ENCODE data around the gene AGBL5. TPM values are rescaled to one million over a fixed set of nuclear protein-coding genes. Genes with fewer than 3 reads are reported as not detected.

The AGBL5 gene
- total RNA-seq, 2 donors from 2014 or later: 20.0 to 22.9 TPM

DNA sequence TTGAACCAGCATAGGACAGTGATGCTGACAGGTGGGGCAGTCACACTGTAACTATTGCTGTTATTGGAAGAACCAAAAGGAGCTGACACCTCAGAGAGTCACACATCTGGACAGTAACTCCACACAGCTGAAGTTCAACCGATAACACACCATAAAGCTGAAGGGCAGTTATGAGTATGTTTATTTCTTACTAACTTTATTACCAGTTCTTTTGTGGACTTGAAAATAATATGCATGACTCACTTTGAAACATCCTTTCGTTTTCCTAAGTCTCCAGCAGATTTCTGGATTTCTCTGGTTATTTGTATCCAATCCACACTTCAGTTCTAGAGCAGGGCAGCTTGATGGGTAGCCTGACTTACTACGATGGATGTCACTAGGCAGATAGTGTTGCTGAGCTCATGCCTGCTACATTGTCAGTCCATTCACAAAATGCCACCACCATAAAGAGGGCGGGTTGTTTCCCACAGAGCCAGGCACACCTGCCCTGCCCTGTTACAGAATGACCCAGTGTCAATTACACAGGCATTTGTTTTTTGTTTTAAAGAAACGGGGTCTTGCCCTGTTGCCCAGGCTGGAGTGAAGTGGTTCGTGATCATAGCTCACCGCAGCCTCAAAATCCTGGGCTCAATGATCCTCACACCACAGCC is 8.4 kb upstream of the AGBL5 start:
- DNase-seq (ENCODE audit: low spot score): no peak
- intact Hi-C loops (cut with DNase I): no loop called here

DNA sequence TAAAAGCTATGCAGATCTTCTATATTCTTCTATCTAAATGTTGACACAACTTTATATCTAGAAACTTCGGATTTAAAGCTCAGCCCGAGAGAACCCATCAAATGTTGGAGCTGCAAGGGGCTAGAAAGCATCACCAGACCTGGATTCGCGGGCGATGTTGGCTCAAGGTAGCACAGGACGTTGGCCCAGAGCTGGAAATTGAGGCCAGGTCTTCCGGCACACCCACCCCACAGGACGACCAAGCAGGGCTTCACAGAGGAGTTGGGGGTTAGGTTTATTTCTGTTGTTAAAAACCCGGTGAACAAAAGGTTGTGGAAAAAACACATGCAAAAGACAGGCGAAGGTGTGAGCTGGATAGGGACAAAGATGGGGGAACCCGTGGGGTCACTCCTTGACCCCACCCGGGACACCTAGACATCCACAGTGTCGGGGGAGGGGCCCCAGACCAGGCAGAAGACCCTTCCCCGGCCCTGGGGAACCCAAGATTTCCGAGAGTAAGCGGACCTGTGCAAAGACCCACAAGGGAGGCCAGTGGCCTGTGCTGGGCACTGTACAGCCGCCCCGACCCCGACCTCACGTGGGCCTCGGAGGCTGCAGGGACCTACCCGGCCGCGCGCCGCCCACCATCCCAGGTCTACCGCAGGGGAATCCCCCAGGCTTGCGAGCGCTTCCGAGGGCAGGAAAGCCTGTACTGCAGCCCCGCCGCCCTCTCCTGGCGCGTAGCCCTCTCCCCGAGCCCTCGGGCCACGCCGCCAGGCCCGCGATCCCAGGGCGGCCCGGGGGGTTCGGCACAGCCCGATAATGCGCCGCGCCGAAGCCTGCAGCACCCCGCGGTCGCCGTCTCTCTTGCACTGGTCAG is 1.8 kb upstream of the AGBL5 start:
- intact Hi-C loops (cut with DNase I): no loop called here
- DNase-seq (ENCODE audit: low spot score): peak; percentile 86

DNA sequence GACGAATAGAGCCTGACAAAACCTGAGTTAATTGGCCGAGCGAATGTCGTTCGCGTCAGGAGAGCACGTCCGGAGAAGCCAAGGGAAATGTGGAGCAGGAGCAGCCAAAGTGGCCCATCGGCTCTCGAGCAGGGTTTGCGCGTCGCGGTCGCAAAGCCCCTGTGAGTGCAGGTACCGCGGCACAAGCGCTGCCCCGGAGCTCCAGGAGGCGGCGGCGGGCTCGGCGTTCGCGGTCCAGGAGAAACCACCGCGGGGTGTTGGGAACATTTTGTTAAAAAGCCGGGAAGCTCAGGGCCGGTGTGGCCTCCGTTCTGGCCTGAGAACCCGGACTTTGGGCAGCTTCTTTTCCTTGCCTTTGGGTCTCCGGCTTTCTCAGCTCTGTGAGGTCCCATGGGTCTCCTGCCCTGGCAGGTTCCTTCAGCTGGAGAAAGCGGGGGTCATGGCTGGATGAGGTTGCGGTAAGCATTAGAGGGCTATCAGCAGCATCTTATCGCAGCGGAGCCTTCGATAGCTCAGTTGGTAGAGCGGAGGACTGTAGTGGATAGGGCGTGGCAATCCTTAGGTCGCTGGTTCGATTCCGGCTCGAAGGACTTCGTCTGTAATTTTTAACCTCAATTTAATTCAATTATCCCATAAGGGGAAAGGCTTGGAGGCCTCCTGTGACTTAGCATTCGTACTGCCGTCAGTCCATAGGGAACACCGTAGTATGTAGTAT is 1.0 kb upstream of the AGBL5 start:
- peak; percentile 95 for DNase-seq (ENCODE audit: low spot score)
- intact Hi-C loops (cut with DNase I): no loop called here

DNA sequence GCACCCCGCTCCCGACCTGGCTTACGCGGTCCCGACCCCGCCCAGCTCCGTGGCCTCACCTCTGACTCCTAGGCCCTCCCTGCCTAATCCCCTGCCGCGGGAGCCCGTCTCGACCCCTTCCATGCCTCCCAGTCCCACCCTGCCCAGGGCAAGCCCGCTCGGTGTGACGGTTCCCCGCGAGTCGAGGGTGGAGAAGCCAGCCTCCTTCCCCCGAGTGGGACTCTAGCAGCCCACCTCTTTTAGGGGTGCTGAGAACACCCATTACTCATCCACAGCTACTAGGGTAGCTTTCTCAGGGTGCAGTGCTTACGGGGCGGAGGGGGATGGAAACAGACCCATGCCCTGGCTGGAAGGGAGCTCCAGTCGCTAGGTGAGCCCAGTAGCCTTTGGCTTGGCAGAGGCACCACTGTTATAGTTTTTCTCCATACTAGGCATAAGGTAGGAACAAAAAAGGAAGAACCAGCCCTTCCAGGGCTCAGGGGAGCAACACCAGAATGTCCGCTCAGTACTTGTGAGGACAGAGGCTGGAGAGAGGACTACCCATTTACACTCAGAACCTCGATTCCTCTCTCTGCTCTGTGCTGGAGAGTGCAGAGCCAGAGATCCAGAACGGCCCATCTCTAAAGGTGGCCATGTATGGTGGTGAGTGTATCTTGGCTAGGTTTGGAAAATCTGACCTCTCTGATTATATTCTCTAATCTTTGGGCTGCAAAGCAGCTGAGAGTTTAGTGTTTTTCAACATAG is 606 bp downstream of the AGBL5 start:
- peak; percentile 87 for DNase-seq (ENCODE audit: low spot score)
- intact Hi-C loops (cut with DNase I): loop anchor here in 1 of 2 donors (2.0 kb wide), 1 partner anchor 35 kb away; the partner anchor contains the start of gene KHK

DNA sequence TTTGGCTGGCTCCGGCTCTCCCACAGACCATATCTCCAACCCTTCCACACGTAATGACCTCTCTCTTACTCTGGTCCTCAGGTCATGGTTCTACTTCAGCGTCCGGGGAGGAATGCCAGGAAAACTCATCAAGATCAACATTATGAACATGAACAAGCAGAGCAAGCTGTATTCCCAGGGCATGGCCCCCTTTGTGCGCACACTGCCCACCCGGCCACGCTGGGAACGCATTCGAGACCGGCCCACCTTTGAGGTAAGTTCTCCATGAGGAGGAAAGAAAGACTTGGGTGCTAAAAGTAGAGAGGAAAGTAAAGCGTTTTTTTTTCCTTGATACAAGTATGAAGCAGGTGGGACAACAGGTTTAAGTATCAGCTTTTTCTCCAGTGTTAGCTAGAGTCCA is 1.9 kb downstream of the AGBL5 start:
- intact Hi-C loops (cut with DNase I): loop anchor here in 1 of 2 donors (2.0 kb wide), 1 partner anchor 33 kb away; the partner anchor contains the start of gene KHK
- DNase-seq (ENCODE audit: low spot score): no peak

DNA sequence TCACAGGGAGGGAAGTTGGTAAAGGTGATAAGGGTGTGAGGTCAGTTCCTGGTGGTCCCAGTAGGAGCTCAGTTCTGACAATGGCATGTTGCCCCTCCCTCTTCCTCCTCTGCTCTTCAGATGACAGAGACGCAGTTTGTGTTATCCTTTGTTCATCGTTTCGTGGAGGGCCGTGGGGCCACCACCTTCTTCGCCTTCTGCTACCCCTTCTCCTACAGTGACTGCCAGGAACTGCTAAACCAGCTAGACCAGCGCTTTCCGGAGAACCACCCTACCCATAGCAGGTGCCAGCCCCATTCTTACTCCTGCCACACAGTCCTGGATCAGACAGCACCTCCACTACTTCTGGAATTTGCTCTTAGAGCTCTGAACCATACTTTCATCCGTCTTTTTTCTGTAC is 2.3 kb downstream of the AGBL5 start:
- DNase-seq (ENCODE audit: low spot score): no peak
- intact Hi-C loops (cut with DNase I): loop anchor here in 1 of 2 donors (2.0 kb wide), 1 partner anchor 33 kb away; the partner anchor contains the start of gene KHK

DNA sequence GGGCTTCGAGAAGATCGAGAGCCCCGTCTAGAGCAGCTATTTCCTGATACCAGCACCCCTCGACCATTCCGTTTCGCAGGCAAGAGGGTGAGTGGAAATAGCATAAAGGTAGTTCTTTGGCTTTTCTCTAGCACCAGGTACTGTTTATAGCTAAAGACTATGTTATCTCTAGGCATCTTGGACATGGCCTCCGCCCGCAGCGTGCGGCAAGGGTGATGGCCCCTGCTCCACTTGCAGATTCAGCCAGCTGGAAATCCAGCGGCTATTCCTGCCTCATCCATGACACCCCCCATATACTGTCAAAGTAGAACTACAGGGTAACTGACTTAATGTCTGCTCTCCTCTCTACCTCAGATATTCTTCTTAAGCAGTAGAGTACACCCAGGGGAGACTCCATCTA is 3.3 kb downstream of the AGBL5 start:
- intact Hi-C loops (cut with DNase I): no loop called here
- no peak for DNase-seq (ENCODE audit: low spot score)

DNA sequence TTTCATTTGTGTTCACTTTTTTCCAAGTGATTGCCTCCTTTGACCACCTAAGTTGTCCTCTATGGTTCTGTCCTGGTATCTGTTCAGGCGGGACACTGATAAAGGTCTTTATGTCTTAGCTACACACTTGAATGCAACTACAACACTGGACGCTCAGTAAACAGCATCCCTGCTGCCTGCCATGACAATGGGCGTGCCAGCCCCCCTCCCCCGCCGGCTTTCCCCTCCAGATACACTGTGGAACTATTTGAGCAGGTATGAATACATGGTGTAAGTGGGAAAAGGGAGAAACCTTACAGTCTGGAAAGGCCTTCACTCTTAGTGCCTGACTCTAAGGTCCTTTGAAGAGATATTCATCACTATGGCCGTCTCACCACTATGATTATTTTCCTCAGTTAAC is 5.7 kb downstream of the AGBL5 start:
- intact Hi-C loops (cut with DNase I): no loop called here
- no peak for DNase-seq (ENCODE audit: low spot score)

DNA sequence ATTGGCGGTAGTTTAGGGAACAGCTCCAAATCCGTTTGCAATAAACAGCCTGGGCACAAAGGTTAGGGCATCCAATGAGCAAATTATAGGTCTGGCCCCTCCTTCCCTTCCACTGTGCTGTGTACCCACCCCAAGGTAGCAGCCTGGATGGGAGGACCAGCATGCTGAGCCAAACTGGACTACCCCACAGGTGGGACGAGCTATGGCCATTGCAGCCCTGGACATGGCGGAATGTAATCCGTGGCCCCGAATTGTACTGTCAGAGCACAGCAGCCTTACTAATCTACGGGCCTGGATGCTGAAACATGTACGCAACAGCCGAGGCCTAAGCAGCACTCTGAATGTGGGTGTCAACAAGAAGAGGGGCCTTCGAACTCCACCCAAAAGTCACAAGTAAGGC is 6.7 kb downstream of the AGBL5 start:
- DNase-seq (ENCODE audit: low spot score): no peak
- intact Hi-C loops (cut with DNase I): no loop called here

DNA sequence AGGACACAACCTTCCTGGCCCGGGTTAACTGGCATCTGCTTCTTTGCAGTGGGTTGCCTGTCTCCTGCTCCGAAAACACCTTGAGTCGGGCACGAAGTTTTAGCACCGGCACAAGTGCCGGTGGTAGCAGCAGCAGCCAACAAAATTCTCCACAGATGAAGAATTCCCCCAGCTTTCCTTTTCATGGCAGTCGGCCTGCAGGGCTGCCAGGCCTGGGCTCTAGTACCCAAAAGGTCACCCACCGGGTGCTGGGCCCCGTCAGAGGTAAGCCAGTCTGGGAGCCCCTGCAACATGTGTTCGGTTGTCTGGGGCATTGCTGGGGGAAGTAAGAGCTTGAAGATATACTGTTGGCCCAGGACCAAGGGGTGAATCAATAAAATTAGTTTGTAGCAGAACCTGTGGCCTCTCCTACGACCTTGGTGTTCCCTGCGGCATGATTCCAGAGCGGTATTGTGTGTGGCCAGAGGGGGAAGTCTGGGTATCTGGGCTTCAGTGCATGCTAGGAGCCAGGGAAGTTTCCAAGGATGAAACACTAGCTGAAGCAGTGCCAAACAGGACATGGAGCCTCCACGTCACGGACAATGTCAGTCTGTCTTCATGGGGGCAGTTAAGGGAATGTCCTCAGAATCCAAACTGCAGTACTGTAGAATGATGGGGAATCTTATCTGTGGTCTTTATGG is 7.8 kb downstream of the AGBL5 start:
- no peak for DNase-seq (ENCODE audit: low spot score)
- intact Hi-C loops (cut with DNase I): no loop called here

DNA sequence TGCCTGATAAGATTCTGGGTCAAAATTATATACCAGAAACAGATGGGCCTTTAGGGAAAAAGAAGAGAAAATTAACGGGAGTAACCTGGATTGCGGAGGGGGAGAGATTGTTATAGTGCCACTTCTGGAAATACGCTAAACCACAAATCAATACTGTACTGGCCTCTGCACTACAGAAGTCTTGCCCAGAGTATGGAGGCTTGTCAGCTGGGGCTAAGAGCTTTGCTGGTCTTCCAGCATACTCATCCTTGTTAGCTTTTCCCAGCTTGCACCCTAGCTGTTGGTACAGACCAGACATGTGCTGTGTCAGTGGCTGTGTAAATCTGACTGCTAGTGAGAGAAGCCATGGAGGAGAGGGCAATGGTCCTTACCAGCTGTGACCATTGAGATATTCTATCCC is 8.9 kb downstream of the AGBL5 start:
- intact Hi-C loops (cut with DNase I): no loop called here
- DNase-seq (ENCODE audit: low spot score): no peak

DNA sequence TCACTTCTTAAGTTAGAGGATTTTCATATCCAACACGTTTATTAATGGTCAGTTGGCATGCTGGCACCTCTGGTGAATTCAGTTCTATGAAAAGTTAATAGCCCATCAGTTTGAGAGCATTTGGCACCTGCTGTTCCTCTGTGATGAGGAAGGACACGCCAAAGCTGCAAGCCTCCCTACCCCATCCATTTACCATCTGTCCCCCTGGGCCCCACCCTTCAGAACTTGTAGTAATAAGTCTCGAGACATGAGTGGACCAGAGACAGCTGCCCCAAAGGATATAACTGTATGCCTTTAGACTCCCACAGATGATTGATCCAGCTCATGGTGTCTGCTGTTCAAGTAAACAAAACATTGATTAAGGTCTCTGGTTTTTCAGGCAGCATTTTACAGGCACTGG is 13.7 kb downstream of the AGBL5 start:
- intact Hi-C loops (cut with DNase I): no loop called here

DNA sequence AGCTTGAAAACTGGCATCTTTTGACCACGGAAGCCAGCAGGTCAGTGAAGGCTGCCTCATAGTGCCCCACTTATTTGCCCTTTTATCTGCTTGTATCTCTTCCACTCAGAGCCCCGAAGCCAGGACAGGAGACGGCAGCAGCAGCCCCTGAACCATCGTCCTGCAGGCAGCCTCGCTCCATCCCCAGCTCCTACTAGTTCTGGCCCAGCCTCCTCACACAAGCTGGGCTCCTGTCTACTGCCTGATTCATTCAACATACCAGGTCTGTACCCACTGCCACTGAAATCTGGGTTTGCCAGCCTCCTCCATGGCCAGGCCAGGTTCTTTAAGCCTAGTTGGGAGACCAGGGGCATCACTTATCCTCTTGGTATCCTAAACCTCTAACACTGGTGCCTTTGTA is 15.9 kb downstream of the AGBL5 start:
- no peak for DNase-seq (ENCODE audit: low spot score)
- intact Hi-C loops (cut with DNase I): no loop called here

More for the DNA sequence above, 13.7 kb downstream of the AGBL5 start:
- DNase-seq (ENCODE audit: low spot score): no peak

DNA sequence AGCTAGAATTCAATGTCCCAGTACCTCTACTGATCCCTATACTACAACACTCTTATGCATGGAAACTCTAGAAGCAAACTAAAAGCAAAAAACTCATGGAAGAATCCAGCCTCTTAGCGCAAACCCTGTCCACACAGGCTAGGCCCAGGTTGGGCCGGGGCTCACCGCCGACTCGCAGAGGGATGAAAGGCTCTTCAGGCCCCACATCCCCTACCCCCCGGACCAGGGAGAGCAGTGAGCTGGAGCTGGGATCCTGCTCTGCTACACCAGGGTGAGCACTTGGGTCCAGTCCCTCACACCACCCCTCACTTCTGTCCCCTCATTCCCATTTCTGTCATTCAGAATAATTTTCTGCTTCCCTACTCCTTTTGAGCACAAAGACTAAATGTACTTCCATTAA is 18.0 kb downstream of the AGBL5 start:
- intact Hi-C loops (cut with DNase I): no loop called here
- DNase-seq (ENCODE audit: low spot score): no peak

DNA sequence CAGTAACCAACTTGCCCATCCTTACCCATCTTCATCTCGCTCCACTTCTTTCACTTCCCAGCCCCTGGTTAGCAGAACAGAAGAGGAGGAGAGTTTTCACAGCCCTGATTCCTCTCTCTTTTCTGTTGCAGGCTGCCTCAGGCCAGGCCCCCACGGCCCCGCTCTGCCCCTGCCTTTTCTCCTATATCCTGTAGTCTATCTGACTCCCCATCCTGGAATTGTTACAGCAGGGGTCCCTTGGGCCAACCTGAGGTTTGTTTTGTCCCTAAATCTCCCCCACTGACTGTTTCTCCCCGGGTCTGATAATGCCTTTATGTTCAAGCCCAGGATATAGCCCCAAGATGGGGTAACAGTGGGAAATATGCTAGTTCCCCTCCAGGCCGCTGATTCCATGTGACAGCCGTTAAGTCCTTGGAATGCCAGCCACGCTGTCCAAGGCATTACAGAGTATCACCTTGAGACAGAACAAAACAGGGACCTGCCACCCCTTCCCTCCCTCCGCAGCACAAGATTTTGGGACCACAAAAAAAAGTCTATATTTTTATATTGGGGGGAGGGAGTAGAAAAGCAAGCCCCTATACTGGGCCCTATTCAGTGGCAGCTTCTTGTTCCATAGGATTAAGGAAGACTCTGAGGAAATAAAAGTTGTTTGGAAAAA is 18.6 kb downstream of the AGBL5 start:
- no peak for DNase-seq (ENCODE audit: low spot score)
- intact Hi-C loops (cut with DNase I): no loop called here

DNA sequence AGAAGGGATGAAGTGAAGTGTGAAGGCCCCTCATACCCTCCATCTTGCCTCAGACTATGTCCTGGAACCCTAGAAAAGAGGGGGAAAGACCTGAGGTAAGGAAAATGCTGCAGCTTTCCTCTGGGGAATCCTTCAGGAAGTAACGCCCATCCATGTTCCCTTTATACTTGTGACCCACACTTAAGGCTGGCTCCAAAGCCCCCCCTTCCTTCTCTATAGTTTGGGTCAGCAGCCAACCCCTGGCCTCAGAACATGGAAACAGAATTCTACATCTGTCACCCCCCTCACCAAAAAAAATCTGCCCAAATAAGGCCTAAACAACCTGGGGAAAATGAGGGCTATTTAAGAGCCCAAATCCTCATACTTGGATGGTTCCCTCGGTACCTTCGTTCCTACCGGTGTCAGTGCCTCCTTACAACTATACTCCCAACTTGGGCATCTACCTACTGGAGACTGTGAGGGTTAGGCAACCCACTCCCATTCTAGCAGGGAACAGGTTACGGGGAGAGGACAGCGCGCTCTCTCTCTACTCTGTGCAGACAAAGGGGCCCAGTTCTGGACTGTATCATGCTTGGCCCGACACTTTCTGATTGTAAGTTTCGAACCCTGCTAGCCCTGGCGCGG is 19.3 kb downstream of the AGBL5 start:
- intact Hi-C loops (cut with DNase I): no loop called here
- DNase-seq (ENCODE audit: low spot score): no peak

DNA sequence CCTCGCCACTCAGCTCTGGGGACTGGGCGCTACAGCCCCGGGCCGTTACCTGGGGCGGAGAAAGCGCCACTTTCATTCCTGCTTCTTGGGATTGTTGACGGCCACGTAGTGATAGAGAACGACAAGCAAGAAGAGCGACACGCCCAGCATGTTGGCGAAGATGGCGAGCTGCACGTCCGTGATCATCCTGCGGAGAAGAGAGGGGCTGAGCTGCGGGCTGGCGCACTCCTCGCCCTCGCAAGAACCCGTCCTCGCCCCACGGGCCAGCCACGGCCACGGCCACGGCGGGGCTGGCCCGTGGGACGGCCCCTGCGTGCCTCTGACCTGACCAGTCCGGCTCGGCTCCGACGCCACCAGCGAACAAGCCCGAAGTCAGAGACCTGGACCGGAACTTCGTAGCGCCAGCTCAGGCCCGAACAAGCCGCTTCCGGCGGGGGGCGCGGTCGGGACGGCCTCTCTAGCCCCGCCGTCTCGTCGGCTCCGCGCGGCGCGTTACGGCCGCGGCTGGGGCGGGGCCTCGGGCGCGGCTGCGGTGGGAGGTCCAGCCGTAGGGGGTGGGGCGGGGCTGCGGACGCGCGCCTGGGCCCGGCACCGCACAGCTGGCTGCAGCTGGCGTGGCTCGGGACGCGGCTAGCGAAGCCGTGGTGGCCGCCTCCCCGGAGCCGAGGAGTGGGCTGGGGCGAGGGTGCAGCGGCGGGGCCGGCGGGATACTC is 20.0 kb downstream of the AGBL5 start, which contains the start of gene OST4:
Gene OST4, minus strand, starts transcription at position 378 of the 713 bp plus-strand sequence.
- intact Hi-C loops (cut with DNase I): no loop called here
- peak; percentile 98 for DNase-seq (ENCODE audit: low spot score)

Data from posterior vena cava (tissue), 2 donors.